ENCODE results near the gene PARD6B.

DNA sequence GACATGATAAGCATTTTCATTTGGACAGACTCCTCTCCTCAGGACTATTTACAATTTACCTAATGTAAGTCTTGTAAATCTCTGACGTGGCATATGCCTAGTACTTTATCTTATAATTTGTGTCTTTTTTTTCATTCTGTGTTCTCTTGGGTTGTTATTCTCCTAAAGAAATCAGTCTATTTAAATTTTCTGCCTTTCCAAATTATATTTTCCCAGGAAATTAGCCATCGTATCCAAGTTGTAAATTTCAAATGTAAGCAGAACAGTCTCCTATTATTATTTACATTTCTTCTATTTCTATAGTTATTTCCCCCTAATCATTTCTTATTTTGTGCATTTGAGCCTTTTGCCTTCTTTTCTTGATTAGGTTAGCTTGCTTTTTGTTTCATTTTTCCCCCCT lies 46.0 kb downstream of the PARD6B start:
- TF ChIP-seq, protein P1, sequence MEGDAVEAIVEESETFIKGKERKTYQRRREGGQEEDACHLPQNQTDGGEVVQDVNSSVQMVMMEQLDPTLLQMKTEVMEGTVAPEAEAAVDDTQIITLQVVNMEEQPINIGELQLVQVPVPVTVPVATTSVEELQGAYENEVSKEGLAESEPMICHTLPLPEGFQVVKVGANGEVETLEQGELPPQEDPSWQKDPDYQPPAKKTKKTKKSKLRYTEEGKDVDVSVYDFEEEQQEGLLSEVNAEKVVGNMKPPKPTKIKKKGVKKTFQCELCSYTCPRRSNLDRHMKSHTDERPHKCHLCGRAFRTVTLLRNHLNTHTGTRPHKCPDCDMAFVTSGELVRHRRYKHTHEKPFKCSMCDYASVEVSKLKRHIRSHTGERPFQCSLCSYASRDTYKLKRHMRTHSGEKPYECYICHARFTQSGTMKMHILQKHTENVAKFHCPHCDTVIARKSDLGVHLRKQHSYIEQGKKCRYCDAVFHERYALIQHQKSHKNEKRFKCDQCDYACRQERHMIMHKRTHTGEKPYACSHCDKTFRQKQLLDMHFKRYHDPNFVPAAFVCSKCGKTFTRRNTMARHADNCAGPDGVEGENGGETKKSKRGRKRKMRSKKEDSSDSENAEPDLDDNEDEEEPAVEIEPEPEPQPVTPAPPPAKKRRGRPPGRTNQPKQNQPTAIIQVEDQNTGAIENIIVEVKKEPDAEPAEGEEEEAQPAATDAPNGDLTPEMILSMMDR (conservative IDR thresholded peaks at IDR 0.05; ENCODE audit: low read length) = no peak
- no peak for TF ChIP-seq EZH2phosphoT487 (IDR thresholded peaks at IDR 0.05; ENCODE audit: borderline replicate concordance, low read depth, low read length)
